GM13976 (cell line): ENCODE measurements around the gene LMX1A.

ENCODE experiments used
- DNase-seq: peaks from one replicate; pipeline ENCODE4 v3.0.0; 2012; ENCODE audit warnings: low spot score
- in situ Hi-C: fragments of 300-500 bp; cut with MboI; formaldehyde crosslinking; loops from one replicate; pipeline ENCODE4 v1.12.0; 2022; ENCODE audit warnings: low sequenced_read_pairs, mixed read lengths, inconsistent platforms; ENCODE audit not compliant: unreplicated experiment
- TF ChIP-seq, protein P1 (sequence below): IDR thresholded peaks from 2 replicates; pipeline ENCODE4 v1.5.1; 2012; ENCODE audit warnings: borderline replicate concordance, mild to moderate bottlenecking; ENCODE audit not compliant: insufficient read depth; ENCODE audit errors: extremely low read depth, missing control alignments, control extremely low read depth

Gene LMX1A

DNA sequence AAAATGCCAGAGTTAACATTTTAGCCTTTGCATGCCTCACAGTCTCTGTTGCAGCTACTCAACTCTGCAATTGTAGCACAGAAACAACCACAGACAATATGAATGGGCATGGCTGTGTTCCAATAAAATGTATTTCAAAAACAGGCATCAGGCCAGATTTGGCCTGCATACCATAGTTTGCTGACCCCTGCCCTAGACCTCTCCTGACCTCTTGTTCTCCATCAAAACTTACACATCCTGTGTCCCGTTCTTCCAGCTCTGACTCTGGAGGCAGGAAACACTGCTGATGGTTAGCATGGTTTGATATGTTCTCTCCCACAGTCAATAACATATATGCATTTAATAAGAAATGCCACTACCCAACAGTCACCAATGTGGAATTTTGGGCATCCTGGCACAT lies 138.6 kb downstream of the LMX1A start:
- TF ChIP-seq, protein P1, sequence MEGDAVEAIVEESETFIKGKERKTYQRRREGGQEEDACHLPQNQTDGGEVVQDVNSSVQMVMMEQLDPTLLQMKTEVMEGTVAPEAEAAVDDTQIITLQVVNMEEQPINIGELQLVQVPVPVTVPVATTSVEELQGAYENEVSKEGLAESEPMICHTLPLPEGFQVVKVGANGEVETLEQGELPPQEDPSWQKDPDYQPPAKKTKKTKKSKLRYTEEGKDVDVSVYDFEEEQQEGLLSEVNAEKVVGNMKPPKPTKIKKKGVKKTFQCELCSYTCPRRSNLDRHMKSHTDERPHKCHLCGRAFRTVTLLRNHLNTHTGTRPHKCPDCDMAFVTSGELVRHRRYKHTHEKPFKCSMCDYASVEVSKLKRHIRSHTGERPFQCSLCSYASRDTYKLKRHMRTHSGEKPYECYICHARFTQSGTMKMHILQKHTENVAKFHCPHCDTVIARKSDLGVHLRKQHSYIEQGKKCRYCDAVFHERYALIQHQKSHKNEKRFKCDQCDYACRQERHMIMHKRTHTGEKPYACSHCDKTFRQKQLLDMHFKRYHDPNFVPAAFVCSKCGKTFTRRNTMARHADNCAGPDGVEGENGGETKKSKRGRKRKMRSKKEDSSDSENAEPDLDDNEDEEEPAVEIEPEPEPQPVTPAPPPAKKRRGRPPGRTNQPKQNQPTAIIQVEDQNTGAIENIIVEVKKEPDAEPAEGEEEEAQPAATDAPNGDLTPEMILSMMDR, result no peak
- no peak for DNase-seq
- in situ Hi-C loops, result no loop called here

DNA sequence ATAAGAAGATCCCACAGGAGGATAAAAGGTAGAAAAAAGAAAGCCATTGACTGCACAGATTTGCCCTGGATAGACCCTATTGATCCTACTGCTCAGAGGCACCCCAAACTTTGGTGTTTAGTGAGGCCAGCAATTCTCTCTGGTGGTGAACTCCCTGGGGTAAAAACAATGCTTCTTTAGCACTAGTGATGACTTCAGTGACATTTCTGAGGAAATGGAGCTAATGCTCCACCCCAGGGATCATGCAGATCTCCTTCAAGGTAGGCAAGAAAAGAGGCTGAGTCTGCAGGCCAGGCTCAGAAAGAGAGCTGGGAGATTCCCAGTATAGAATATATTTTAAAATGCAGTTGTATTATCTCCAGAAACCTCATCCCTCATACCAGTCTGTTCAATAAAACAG lies 140.3 kb downstream of the LMX1A start:
- in situ Hi-C loops, result no loop called here
- TF ChIP-seq, protein P1, result no peak
- DNase-seq, result no peak

DNA sequence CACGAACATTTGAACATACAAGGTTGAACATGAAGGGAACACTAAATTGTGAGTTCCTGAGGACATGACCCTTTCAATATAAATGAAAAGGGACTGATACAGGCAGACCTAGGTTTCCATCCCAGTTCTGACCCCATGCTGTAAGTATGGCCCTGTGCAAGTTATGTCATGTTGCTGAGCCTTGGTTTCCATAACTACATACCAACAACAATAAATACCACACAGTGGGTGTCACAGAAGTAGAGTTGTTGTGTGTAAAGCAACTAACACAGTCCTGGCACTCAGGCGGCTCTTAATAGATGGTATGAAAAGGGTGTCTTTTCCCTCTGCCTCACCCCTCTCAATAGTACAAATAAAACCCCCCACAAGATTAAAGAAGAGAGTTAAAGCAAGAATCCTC lies 140.8 kb downstream of the LMX1A start:
- in situ Hi-C loops, result no loop called here
- TF ChIP-seq, protein P1, result no peak
- no peak for DNase-seq

DNA sequence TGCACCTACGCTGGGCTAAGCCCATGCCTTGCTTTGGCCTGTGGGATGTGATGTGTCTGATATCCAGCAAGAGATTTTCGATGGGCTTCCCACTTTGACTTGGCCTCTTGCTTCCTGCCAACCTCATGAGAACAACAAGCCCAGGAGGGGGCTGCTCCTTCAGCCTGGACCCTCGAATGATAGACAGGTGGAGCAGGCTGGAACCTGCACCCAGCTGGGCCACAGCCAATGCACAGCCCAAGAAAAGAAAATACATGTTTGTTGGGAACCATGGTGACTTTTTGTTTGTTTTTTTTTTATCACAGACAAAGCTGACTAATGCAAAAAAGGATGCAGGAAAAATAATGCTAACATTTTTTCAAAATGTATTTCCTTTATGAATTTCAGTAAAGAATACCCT lies 144.3 kb downstream of the LMX1A start:
- in situ Hi-C loops, result no loop called here
- DNase-seq, result no peak

DNA sequence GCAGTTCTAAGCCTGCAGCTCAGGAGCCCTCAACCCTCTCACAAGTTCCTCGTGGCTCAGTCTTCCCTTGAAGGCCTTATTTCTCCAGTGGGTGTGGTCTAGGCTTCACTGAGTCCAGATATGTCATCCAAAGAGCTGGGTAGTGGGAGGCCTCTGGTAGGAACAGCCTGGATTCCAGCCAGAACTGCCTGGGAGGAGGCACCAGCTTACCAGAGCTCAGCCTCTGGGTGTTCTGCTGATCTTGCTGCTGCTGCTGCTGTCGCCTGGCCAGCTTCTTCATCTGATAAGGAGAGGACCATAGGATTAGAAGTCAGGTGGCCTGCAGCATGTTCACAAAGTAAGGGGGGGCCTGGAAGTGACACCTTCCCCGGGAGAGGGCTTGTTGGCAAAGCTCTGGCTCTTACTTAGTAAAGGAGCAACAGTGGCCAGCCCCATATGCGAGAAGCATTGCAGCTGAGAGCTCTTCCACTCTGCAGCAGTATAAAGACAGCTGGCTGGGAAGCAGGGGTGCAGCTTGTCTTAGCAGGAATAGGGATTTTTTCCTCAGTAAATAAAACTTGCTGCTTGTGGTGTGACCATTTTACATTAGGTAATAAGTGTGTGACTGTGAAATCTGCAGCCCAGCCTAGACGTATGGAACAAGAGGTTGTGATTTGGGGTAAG lies 148.5 kb downstream of the LMX1A start:
- DNase-seq, result no peak
- TF ChIP-seq, protein P1, result no peak
- in situ Hi-C loops, result no loop called here

More for the DNA sequence above, 144.3 kb downstream of the LMX1A start:
- TF ChIP-seq, protein P1, result no peak

DNA sequence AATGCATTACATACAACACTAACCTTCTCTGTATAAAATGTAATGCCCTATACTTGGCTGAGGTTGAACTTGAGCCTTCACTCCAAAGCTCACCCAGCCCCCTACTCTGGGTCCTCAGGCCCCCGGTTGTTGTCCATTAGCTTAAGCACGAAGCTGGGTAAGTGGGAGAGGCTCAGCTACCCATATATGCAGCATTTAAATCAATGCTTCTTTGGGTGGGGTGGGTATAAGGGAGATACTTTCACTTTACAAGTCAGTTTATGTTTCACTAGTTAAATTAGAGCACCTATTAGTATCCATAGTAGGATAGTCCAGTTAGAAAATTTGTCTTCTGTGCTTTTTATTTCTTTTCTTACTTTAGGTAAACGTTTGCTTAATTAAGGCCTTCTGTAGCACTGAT lies 151.4 kb downstream of the LMX1A start:
- in situ Hi-C loops, result no loop called here
- TF ChIP-seq, protein P1, result no peak
- DNase-seq, result no peak
